ENCODE results near the gene EDC4.
A peak's percentile ranks its signal among the peaks of the same experiment; 100 is the strongest.
"Not testable (repeated sequence)": the region's sequence is repeated elsewhere in the genome, so short reads cannot be mapped to it uniquely, and the experiment has no call there.

Gene EDC4

GRCh38 chr16:67855789-67856188, 17.1 kb upstream of the EDC4 start:
- no peak for DNase-seq

- no peak for DNase-seq
Observed at GRCh38 chr16:67856927-67857546, 15.8 kb upstream of the EDC4 start.

- no peak for DNase-seq
Observed at GRCh38 chr16:67857547-67858233, 15.2 kb upstream of the EDC4 start.

DNA sequence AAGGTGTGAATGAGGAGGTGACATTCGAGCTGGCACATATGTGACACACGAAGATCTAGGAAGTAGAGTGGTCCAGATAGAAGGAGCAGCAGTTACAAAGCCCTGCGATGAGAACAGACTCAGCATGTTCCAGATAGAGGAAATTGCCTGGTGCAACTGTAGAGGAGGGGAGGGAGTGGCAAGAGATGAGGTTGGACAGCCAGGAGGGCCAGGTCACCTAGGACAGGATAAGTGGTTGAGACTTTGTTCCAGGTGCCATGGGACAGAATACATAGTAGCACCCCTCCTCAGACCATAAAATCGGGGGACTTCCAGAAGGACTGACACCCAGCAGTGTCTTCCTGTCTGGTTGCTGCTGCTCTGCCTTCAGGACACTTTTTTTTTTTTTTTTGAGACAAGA, 14.4 kb upstream of the EDC4 start:
- DNase-seq: no peak

- no peak for DNase-seq
Observed at GRCh38 chr16:67860589-67861398, 12.1 kb upstream of the EDC4 start.

DNA sequence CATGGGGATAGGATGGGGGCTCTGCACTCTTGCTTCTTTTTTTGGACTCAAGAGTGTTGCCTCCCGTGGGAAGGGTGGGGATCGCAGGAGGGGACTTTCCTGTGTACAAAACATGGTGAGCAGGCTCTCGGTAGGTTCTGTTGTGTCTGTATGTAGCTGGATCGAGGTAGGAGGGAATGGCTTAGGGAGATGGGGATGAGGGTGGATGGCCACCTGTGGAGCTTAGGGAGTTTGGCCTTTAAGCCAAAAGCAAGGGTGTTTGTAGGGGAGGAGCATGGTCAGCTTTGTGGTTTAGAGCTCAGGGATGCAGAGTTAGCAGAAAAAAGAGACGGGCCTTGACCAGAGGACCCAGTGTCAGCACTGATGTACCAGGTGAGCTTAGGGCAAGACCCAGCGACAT, 11.0 kb upstream of the EDC4 start:
- no peak for DNase-seq

DNA sequence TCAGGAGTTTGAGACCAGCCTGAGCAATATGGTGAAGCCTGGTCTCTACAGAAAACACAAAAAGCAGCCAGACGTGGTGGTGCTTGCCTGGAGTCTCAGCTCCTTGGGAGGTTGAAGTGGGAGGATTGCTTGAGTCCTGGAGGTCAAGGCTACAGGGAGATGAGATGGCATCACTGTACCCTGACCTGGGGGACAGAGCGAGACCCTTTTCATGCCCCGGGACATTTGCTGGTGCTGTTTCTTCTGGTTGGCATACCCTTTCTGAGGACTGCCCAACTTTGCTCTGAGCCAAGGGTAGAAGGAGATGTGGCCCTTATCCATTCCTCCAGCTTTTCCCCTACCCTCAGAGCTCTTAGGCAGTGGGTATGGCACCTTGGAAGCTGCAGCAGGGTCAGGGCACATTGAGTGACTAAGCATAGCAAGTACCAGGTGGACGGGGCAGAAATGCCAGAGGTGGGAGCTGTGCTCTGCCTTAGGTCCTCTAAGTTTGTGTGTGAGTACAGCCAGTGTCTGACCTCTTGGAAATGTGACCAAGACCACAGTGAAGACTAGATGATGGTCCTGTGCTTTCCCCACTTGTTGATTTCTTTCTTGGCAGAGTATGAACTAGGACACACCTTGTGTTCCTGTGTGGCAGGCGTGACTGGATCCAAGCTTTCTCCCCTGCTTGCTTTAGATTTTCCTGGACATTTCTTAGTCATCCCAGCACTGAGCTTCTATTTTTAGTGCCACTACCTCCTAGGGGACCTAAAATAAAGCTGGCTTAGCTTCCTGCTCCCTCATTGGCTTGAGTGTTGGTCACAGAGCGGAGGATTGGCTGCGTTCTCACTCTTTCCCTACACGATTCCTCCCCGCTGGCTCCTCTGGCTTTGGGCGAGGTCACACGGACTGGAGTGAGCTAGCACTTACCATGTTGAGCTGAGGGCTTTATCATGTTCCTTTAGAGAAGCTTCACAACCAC, 9.9 kb upstream of the EDC4 start:
- DNase-seq: no peak

- DNase-seq: not testable (repeated sequence)
Observed at GRCh38 chr16:67864044-67864443, 8.8 kb upstream of the EDC4 start.

GRCh38 chr16:67864594-67864993, 8.3 kb upstream of the EDC4 start:
- DNase-seq: no peak

GRCh38 chr16:67865318-67865717, 7.5 kb upstream of the EDC4 start:
- peak; percentile 22 for DNase-seq

DNA sequence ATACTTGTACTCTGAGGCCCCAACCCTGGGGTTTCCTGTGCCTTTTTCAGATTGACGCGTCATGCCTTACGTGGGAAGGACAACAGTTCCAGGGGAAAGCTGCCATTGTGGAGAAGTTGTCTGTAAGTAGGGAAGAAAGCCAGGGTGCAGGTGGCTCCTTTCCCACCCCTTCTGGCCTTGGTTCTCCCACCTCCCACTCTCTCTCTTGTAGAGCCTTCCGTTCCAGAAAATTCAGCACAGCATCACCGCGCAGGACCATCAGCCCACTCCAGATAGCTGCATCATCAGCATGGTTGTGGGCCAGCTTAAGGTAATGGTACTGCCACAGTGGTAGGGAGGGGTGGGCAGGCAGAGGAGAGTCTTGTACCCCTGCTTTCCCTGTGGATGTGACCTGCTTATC, 4.6 kb upstream of the EDC4 start:
- DNase-seq: no peak

DNA sequence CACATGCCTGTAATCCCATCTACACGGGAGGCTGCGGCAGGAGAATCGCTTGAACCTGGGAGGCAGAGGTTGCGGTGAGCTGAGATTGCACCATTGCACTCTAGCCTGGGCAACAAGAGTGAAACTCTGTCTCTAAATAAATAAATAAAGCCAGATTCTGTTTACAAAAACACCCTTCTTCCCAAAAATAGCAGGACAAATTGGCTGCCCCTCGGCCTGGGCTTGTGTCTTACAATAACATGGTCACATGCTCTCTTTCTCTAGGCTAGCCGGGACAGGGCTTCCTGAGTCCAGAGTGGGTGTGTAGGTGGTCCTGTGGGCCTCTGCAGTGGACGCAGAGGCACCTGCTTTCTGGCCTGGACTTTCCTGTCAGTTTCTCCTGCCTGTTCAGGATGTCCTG, 3.2 kb upstream of the EDC4 start:
- DNase-seq: no peak

- DNase-seq: no peak
Observed at GRCh38 chr16:67871256-67871655, 1.6 kb upstream of the EDC4 start.

DNA sequence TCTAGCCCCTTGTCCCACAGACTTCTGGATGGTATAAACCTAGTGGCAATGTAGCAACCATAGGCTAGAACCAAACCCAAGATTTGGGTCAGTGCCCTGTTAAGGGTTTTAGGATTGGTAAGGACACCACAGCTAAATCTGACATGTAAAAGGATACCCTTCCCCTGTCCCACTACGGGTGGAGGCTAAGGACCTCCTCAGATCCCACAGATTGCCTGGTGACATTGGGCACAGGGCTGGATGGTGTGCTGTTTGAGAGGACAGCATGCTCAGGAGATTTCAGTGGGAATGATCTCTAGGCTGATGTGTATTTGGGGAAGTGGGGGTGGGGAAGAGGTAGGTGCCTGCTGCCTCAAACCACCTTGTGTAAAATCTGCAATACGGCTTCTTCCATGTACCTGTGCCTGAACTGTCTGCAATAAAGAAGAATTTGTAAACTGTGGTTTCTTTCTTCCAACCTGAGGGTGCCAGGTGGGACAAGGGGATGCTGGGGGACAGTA, 671 bp upstream of the EDC4 start:
- no peak for DNase-seq

- no peak for DNase-seq
Observed at GRCh38 chr16:67873435-67874370, 851 bp downstream of the EDC4 start.

GRCh38 chr16:67874372-67874771, 1.5 kb downstream of the EDC4 start:
- DNase-seq: no peak

DNA sequence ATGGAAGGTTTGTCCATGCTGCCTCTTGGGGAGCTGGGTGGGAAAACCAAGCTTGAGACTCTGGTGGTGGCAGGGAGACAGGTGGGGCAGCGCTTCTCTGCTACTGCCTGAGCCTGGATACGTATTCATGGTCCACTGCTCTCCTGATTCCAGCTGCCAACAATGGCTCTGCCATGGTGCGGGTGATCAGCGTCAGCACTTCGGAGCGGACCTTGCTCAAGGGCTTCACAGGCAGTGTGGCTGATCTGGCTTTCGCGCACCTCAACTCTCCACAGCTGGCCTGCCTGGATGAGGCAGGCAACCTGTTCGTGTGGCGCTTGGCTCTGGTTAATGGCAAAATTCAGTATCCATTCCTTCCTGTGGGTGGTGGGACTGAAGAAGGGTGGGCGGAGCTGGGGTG, 4.2 kb downstream of the EDC4 start:
- no peak for DNase-seq

DNA sequence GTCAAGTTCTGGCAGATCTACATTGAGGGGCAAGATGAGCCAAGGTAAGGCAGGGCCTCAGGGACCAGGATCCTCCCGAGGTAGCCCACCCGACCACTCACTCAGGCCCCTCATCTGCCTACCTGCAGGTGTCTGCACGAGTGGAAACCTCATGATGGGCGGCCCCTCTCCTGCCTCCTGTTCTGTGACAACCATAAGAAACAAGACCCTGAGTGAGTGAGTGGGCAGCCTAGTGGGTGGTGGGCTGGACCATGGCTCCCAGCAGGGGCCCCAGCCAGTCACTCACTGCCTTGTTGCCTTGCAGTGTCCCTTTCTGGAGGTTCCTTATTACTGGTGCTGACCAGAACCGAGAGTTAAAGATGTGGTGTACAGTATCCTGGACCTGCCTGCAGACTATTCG, 5.4 kb downstream of the EDC4 start:
- no peak for DNase-seq

- no peak for DNase-seq
Observed at GRCh38 chr16:67878846-67879245, 6.0 kb downstream of the EDC4 start.

- DNase-seq: no peak
Observed at GRCh38 chr16:67879462-67879861, 6.6 kb downstream of the EDC4 start.

DNA sequence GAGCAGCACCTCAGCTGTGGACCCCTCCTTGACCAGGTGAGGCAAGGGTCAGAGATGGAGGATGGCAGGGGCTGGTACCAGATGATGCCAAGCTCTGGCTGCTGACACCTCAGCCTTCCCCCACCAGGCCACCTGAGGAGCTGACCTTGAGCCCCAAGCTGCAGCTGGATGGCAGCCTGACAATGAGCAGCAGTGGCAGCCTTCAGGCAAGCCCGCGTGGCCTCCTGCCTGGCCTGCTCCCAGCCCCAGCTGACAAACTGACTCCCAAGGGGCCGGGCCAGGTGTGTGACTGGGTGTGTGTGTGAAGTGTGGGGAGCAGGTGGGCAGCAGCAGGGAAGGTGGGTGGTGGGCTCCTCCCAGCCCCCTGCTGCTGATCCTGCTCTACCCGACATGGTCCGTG, 7.1 kb downstream of the EDC4 start:
- no peak for DNase-seq

- no peak for DNase-seq
Observed at GRCh38 chr16:67880584-67880983, 7.7 kb downstream of the EDC4 start.
